VCaP (cell line): ENCODE measurements around the gene FHOD3.
A peak's percentile ranks its signal among the peaks of the same experiment; 100 is the strongest.

Source experiments
- H3K27ac ChIP-seq: fragments of 450-650 bp; 2 replicates; pipeline ENCODE4 v1.5.1; 2017
- TF ChIP-seq, protein P1 (sequence below): fragments of 450-650 bp; conservative IDR thresholded peaks from 2 replicates; pipeline ENCODE4 v1.5.1; 2017; ENCODE audit warnings: mild to moderate bottlenecking, moderate library complexity

Gene FHOD3

DNA sequence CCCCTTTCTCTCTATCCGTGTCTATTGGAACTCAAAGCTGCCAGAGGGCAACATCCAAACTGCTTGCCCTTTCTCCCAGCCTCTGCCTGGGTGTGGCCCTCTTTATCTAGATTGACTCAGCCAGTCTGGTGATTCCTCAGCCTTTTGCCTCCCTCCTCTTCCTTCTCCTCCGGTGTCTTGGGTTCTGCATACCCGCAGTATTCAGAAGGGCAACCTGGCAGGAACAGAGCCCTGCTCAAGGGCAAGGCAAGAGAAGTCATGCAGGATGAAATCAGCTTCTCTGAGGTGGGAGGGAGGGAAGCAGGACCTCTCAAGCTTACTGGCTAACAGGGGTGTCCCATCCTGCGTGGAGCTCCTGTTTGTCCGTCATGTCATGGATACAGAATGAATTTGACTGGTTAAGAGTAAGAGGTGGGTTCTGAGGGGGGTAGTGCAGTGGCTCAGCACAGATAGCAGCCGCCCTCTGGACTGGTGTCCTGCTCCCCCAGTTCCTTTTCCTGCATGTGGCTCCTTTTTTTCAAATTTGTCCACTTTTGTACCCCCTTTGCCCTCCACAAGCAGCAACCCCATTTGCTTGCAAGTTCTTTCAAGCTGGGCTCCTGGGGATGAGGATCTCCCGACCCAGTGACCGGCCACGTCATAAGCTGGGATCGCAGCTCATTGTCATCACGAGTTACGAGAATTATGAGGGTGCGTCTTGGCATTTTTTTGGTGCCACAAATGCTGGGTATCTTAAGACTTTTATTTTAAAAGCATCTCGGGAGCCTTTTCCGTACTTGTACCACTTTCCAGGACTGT is 154.1 kb downstream of the FHOD3 start:
- H3K27ac ChIP-seq: no peak overlapping the region
- TF ChIP-seq, protein P1, sequence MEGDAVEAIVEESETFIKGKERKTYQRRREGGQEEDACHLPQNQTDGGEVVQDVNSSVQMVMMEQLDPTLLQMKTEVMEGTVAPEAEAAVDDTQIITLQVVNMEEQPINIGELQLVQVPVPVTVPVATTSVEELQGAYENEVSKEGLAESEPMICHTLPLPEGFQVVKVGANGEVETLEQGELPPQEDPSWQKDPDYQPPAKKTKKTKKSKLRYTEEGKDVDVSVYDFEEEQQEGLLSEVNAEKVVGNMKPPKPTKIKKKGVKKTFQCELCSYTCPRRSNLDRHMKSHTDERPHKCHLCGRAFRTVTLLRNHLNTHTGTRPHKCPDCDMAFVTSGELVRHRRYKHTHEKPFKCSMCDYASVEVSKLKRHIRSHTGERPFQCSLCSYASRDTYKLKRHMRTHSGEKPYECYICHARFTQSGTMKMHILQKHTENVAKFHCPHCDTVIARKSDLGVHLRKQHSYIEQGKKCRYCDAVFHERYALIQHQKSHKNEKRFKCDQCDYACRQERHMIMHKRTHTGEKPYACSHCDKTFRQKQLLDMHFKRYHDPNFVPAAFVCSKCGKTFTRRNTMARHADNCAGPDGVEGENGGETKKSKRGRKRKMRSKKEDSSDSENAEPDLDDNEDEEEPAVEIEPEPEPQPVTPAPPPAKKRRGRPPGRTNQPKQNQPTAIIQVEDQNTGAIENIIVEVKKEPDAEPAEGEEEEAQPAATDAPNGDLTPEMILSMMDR: no peak

DNA sequence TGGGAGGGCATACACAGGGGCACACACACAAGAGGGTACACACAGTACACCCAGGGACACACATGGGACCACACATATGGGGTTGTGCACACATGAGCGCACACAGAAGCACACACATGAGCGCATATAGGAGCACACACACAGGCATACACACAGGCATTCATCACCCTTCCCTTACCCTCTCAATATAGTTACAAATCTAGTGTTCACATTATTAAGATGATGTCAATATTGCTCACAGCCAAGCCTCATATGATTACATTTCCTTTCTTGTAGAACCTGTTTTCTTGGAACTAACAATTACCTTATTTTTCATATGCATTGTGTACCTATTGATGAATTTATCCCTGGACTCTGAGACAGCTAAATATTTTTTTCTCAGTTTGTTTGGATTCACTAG is 156.7 kb downstream of the FHOD3 start:
- peak overlapping the region; percentile 85 for H3K27ac ChIP-seq
- TF ChIP-seq, protein P1: no peak

DNA sequence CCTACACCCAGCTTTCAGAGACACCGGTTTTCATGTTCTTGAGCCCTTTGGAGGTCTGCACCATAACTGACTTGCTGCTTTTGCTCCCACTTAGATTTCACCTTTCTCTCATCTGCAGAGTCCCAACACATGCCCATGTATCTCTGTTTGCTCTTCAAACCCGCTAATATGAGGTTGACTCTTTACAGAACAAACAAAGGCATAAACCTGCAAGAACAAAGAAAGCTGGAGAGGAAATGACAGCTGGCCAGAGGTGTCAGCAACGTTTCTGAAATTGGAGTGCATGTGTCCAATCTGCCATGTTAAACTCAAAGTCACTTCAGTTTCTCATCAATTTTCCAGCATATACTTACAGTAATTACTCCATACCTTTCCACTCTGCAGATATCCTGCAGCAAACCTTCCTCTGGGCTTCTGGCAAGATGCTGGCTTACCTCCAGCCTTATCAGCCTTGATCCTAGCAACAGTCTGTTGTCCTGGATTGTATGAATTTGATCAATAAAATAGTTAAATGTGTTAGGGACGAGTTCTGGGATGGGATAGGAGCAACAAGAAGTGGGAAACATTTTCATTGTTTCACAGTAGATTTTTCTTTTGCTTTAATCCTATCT is 157.4 kb downstream of the FHOD3 start:
- TF ChIP-seq, protein P1: no peak
- H3K27ac ChIP-seq: peak overlapping the region; percentile 85

DNA sequence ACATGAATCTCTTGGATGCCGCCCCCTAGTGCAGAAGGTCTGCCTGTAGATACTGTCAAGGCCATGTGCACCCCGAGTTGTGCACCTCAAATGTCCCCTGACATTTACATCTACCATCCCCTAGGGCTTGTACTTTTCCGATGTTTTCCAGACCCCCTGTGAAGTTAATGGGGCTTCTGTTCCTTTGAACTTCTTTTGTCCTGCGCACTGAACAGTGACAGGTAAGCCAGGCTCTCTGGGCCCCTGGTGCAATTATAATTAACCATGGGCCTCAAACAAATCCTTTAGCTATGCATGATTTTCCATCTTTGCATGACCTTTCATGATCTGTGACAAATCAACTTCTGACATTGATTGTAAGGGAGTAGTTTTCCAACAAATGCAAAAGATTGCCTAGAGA is 158.4 kb downstream of the FHOD3 start:
- TF ChIP-seq, protein P1: no peak
- peak overlapping the region; percentile 85 for H3K27ac ChIP-seq

DNA sequence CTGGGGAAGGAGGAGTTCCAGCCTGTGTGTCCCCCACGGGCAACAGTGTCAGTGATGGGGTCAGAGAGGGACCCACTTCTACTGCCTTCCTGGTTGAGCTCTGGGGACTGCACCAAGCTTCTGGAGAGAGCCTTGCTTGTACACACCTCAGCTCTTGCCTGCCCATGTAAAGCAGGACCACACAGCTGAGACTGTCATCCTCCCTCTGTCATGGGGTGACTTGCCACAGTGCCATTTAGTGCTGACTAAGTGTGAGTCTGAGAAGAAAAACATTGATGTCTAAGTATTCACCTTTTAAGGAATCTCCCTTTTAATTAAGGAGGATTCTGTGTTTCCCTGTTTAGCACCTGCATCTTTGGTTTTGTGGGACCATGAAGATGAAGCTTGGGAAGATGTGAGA is 159.1 kb downstream of the FHOD3 start:
- H3K27ac ChIP-seq: no peak overlapping the region
- TF ChIP-seq, protein P1: no peak

DNA sequence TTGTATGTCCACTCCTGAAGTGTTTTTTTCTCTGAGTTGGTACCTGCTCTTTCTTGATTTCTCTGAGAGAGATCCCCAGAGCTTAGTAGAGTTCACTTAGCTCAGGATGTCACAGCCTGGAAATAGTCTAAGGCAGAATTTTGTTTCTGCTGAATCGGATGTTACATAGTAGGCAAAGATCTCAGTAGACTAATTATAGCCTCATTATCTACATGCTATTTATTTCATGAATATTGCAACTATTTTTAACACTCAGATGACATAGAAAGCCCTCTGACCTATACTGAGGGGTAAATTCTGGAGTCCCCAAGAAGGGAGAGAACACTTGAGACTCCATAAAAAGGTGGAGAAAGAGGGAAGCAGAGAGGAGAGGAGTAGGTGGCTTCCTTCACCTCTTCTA is 160.2 kb downstream of the FHOD3 start:
- TF ChIP-seq, protein P1: no peak
- no peak overlapping the region for H3K27ac ChIP-seq

DNA sequence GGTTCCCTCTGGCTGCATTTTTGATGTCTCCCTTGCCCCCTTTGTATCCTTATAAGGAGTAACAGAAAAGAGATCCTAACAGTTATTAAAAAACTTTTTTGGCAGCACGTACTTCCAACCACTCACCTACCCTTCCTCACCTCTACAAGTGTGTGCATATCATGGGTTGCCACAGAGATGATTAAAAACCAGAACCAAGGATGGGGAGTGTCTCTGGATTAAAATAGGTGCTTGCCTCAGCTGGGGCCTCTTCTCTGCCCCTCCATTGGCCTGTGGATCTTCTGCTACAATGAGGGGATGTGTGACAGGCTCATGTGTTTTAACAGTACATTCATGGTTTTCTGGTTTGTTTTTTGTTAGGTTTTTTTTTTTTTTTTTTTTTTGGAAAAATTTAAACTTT is 160.8 kb downstream of the FHOD3 start:
- no peak overlapping the region for H3K27ac ChIP-seq

More for the DNA sequence above, 160.8 kb downstream of the FHOD3 start:
- TF ChIP-seq, protein P1: no peak
